ENCODE data around the gene SNRNP35. TPM values are rescaled to one million over a fixed set of nuclear protein-coding genes. Genes with fewer than 3 reads are reported as not detected.
"Not testable (repeated sequence)": the region's sequence is repeated elsewhere in the genome, so short reads cannot be mapped to it uniquely, and the experiment has no call there.

The SNRNP35 gene
- total RNA-seq, 1 donor from 2014 or later = 15.1 TPM

- DNase-seq (ENCODE audit: low read depth in 2 of 2) = no peak
Observed at GRCh38 chr12:123449249-123449733, 8.6 kb upstream of the SNRNP35 start.

DNA sequence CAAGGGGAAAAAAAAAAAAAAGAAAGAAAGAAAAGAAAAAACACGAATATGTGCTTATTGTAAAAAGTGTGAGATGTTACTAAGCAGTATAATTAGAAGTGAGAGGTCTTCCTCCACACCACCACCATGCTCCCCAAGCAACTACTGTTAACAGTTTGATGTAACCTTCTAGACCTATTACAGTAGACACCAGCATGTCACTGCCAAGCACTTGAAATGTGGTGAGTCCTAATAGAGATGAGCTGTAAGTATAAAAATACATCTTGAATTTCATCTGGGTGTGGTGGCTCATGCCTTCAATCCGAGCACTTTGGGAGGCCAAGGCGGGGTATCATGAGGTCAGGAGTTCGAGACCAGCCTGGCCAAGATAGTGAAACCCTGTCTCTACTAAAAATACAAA lies 8.1 kb upstream of the SNRNP35 start:
- no peak for DNase-seq (ENCODE audit: low read depth in 2 of 2)

DNA sequence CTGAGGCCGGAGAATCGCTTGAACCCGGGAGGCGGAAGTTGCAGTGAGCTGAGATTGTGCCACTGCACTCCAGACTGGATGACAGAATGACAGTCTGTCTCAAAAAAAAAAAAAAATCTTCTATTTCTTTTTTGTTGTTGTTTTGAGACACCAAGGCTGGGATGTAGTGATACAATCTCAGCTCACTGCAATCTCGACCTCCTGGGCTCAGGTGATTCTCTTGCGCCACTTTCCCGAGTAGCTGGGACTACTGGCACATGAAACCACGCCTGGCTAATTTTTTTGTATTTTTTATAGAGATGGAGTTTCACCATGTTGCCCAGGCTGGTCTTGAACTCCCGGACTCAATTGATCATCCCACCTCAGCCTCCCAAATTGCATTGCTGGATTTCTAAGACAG lies 7.3 kb upstream of the SNRNP35 start:
- DNase-seq (ENCODE audit: low read depth in 2 of 2) = no peak

DNA sequence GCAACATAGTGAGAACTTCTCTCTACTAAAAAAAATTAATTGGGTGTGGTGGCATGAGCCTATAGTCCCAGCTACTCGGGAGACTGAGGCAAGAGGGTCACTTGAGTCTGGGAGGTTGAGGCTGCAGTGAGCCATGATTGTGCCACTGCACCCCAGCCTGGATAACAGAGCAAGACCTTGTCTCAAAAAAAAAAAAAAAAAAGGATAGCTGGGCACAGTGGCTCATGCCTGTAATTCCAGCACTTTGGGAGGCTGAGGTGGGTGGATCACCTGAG lies 5.7 kb upstream of the SNRNP35 start:
- DNase-seq (ENCODE audit: low read depth in 2 of 2) = not testable (repeated sequence)

DNA sequence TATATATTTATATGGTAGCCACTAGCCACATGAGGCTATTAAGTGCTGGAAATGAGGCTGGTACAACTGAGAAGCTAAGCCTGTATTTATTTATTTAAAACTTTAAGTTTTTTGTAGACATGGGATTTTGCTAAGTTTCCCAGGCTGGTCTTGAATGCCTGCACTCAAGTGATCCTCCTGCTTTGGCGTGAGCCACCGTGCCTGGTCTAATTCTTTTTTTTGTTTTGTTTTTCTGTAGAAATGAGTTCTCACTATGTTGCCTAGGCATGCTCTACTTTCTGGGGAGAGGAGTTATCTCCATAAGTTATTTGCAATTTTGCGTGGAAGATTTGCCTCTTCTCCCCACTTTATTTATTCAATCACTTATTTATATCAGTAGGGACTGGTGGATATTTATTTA lies 4.8 kb upstream of the SNRNP35 start:
- DNase-seq (ENCODE audit: low read depth in 2 of 2) = no peak

DNA sequence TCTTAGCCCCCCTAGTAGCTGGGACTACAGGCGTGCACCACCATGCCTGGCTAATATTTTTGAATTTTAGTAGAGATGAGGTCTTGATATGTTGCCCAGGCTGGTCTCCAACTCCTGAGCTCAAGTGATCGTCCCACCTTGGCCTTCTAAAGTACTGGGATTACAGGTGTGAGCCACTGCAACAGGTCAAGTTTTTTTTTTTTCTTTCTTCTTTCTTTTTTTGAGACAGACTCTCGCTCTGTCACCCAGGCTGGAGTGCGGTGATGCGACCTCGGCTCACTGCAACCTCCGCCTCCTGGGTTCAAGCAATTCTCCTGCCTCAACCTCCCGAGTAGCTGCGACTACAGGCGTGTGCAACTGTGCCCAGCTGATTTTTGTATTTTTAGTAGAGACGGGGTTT lies 5.2 kb downstream of the SNRNP35 start:
- not testable (repeated sequence) for DNase-seq (ENCODE audit: low read depth in 2 of 2)

GRCh38 chr12:123465084-123465483 lies 7.1 kb downstream of the SNRNP35 start:
- peak in 1 of 2 donors; percentile 9 for DNase-seq (ENCODE audit: low read depth in 2 of 2)

GRCh38 chr12:123468786-123469185 lies 10.8 kb downstream of the SNRNP35 start:
- DNase-seq (ENCODE audit: low read depth in 2 of 2) = no peak

- no peak for DNase-seq (ENCODE audit: low read depth in 2 of 2)
Observed at GRCh38 chr12:123469978-123470377, 12.0 kb downstream of the SNRNP35 start.

DNA sequence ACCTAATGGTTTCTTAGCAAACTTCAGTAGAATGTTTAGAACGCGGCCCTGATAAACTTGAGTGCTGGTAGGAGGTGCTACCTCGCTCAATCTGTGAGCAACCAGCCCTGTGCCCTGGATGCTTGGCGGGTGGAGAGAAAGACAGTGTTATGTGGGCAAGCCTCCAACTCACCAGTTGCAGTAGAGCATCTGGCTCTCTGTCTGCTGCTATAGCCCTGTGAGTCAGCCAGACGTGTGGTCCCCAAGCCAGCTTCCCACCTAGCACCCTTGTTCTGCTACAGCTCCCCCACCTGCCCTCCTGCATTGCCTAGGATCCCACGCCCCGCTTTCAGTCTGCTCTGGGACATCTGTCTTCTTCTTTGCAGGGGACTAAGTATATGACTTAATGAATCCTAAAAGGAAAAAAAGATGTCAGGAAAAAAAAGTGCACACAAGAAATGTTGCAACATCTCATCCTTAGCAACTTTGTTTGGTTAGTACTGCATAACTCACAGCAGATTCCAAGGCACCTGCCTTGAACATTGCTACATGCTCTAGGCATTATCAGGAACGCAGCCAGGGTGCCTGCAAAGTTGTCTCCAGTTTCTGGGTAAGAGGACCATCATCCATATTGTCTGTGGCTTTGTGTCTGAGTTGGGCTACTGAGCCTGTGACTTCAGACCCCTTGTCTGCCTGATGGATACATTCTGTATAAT lies 13.6 kb downstream of the SNRNP35 start:
- DNase-seq (ENCODE audit: low read depth in 2 of 2) = no peak

DNA sequence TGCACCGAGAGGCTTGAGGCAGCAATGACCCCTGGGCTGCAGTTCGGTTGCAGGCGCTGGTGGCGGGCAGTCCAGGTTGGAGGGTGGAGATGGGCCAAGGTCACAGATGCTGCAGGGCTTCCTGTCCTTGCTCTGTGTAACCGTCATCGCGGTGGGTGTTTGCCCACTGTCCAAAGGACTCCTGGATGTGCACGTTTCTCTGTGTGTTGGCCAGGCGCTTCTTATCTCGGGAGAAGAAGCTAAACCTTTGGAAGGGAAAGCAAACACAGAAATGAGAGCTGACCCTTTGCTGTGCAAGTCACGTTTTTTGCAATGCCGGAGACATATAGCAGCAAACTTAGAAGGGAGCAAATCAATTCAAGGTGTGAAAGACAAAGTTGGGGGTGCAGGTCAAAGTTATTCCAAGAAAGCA lies 14.5 kb downstream of the SNRNP35 start:
- no peak for DNase-seq (ENCODE audit: low read depth in 2 of 2)

GRCh38 chr12:123474485-123475245 lies 16.7 kb downstream of the SNRNP35 start:
- DNase-seq (ENCODE audit: low read depth in 2 of 2) = no peak

DNA sequence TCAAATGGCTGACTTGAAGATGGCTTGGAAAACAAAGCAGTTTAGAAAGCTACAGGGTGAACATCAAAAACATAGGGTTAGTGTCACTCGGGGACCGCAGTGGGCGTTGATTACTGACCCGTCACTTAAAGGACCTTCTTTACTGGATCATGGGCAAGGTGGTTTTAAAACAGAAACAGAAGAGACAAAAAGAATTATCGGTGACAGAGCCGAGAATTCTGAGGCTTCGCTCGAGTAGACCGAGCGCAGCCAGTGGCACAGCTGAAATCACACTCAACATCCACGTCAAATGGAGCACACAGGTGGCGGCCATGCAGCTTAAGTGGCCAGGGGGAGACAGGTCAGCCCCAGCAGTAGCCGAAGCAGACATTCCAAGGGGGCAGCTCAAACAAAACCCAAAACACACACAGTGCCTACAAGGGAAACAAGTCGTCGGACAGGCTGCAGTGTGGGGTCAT lies 17.3 kb downstream of the SNRNP35 start:
- DNase-seq (ENCODE audit: low read depth in 2 of 2) = no peak

DNA sequence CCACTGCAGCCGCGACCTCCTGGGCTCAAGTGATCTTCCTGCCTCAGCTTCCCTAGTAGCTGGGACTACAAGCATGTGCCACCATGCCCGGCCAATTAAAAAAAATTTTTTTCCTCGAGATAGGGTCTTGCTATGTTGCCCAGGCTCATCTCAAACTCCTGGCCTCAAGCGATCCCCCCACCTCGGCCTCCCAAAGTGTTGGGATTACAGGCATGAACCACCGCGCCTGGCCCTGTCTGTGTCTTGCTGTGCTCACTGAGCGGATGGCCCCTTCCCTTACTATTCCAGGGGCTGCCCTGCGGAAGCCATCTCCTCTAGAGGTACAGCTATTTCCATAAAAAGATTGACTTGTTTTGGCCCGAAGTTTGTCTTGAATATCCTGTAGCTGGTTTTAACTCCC lies 20.1 kb downstream of the SNRNP35 start:
- no peak for DNase-seq (ENCODE audit: low read depth in 2 of 2)

DNA sequence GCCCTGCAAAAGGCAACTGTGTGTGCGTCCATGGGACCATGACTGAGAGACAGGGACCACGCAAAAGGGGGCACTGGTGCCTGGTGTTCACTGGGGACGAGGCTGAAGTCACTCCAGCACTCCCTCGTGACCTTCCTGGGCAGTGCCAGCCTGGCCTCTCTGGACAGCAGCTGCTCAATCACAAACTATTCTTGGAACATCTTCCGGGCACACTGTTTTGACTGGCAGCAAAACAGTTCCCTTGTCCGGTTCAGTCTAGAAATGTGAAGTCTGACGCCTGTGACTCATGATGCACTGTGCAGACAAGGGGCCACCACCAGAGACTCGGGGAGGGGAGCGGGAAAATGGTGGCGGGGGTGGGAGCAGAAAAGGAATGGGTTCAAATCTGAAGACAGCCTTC lies 20.8 kb downstream of the SNRNP35 start:
- peak; percentile 89 to 92 for DNase-seq (ENCODE audit: low read depth in 2 of 2)

- peak in 1 of 2 donors; percentile 15 for DNase-seq (ENCODE audit: low read depth in 2 of 2)
Observed at GRCh38 chr12:123479442-123480180, 21.7 kb downstream of the SNRNP35 start.

GRCh38 chr12:123481251-123481650 lies 23.3 kb downstream of the SNRNP35 start:
- DNase-seq (ENCODE audit: low read depth in 2 of 2) = not testable (repeated sequence)

DNA sequence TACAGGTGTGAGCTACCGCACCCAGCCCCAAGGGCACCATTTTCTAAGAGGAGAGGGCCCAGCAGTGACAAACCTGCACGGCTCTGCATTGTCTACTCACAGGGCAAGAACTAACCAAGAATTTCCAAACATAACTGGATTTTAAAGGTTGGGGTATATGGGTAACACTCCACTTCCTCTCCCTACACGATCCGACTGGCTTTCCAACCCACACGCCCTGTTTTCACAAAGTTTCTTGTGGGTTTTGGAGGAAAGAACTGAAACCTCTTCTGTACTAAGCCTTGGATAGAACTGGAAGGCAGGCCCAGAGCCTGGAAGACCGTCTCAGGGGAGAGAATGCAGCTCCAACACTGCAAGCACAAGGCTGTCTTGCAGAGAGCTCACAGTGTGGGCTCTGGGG lies 24.9 kb downstream of the SNRNP35 start:
- no peak for DNase-seq (ENCODE audit: low read depth in 2 of 2)

DNA sequence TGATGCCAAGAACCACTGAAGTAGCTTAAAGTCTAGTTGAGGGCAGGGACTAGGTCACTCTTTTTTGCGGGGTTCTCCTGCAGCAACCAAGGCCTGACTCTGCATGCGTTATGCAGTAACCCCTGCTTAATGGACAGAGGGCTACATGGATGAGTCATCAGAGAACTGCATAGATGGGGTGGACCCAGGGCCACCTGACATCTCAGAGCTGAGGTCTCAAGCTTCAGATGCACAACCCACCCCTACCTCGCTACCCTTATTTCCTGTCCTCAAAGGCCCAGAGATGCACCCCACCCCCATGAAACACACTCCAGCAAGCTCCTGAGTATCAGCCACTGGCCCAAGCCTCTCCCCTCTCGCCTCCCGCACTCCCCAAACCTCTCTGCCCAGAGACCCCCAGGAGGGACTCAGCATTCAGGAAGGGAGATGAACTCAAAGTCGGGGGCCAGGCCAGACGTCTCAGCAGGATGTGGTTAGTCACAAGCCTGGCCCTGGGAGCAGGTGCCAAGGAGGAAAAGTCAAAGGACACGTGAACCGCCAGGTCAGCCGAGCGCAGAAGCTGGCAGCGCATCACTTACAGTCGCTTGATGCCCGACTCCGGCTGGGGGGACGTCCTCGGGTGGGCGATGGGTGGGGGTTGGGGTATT lies 25.8 kb downstream of the SNRNP35 start:
- DNase-seq (ENCODE audit: low read depth in 2 of 2) = no peak

GRCh38 chr12:123485756-123486155 lies 27.8 kb downstream of the SNRNP35 start:
- DNase-seq (ENCODE audit: low read depth in 2 of 2) = no peak

- no peak for DNase-seq (ENCODE audit: low read depth in 2 of 2)
Observed at GRCh38 chr12:123487428-123487827, 29.5 kb downstream of the SNRNP35 start.
